Measurements from ENCODE around the gene FLNA.

DNA sequence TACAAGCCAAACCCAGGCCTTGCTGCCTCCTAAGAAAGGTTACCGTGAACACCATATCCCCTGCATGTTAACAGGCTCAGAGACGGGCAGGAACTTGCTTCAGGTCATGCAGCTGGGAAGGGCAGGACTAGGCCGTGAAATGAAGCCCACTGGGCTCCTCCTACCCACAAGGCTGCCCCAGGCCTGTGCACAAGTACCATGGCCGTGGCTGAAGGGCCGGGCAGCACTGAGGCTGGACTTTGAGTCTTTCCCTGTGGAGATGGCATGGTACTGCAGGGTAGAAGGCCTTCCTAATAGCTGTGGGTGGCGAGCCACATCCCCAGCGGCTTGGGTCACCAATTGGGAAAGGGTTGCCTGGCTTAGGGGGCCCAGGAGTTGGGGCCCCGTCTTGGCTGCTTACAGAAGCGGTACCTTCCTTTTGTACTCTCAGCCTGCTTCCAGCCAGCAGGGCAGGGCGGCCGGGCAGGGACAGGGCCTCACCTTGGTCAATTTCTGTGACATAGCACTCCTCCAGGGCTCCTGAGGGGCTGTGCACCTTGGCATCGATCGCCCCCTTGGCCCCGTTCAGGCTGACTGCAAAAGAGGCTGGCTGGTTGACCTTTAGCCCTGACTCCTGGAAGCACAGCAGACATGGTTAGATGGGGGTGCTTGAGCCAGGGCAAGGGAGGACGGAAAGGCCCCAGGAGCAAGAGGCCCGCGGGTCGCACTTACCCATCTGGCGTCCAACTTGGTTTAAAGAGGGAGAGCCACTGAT, 23.8 kb downstream of the FLNA start:
- TF ChIP-seq CTCF (conservative IDR thresholded peaks at IDR 0.05) (no peak), EZH2 (IDR thresholded peaks at IDR 0.05; ENCODE audit: low read depth) (no peak)

Measured in PC-9 (cell line).